Stimulated activated CD8-positive, alpha-beta memory T cell treated with anti-CD3 and anti-CD28 coated beads, Interleukin-15, amount 100 ng/mL, for 1 hour (primary cell): Measurements from ENCODE around the gene EMID1.

ENCODE experiments used
- DNase-seq: peaks from one replicate; pipeline ENCODE4 v3.0.0-alpha.2; 2020; ENCODE audit warnings: low read depth

The EMID1 gene

GRCh38 chr22:29195118-29195963 lies 10.4 kb upstream of the EMID1 start:
- no peak for DNase-seq

GRCh38 chr22:29195964-29196666 lies 9.6 kb upstream of the EMID1 start:
- DNase-seq: no peak

GRCh38 chr22:29197096-29197495 lies 8.6 kb upstream of the EMID1 start:
- no peak for DNase-seq

- no peak for DNase-seq
Measured at GRCh38 chr22:29198240-29198639, 7.5 kb upstream of the EMID1 start.

- DNase-seq: no peak
Measured at GRCh38 chr22:29199702-29200400, 5.8 kb upstream of the EMID1 start.

- no peak for DNase-seq
Measured at GRCh38 chr22:29200901-29201300, 4.8 kb upstream of the EMID1 start.

GRCh38 chr22:29201782-29202181 lies 3.9 kb upstream of the EMID1 start:
- no peak for DNase-seq

- DNase-seq: peak; percentile 23
Measured at GRCh38 chr22:29202212-29203192, 3.2 kb upstream of the EMID1 start.

GRCh38 chr22:29203488-29204454 lies 1.9 kb upstream of the EMID1 start:
- no peak for DNase-seq

GRCh38 chr22:29204455-29205183 lies 1.1 kb upstream of the EMID1 start:
- DNase-seq: no peak

GRCh38 chr22:29205252-29205593 lies 473 bp upstream of the EMID1 start:
- DNase-seq: no peak

GRCh38 chr22:29206372-29207242 lies 911 bp downstream of the EMID1 start:
- no peak for DNase-seq

GRCh38 chr22:29207243-29207550 lies 1.5 kb downstream of the EMID1 start:
- DNase-seq: no peak

GRCh38 chr22:29207562-29208501 lies 2.1 kb downstream of the EMID1 start:
- no peak for DNase-seq

GRCh38 chr22:29208502-29208862 lies 2.8 kb downstream of the EMID1 start:
- no peak for DNase-seq

- DNase-seq: no peak
Measured at GRCh38 chr22:29208879-29209623, 3.4 kb downstream of the EMID1 start.

GRCh38 chr22:29209624-29209929 lies 3.9 kb downstream of the EMID1 start:
- no peak for DNase-seq
